Iris pigment epithelial cell (primary cell): ENCODE measurements around the gene ARHGEF26.
A peak's percentile ranks its signal among the peaks of the same experiment; 100 is the strongest.

Source experiments
- DNase-seq: peaks from one replicate; pipeline ENCODE4 v3.0.0-alpha.2; 2011; ENCODE audit warnings: low read depth

Gene ARHGEF26

DNA sequence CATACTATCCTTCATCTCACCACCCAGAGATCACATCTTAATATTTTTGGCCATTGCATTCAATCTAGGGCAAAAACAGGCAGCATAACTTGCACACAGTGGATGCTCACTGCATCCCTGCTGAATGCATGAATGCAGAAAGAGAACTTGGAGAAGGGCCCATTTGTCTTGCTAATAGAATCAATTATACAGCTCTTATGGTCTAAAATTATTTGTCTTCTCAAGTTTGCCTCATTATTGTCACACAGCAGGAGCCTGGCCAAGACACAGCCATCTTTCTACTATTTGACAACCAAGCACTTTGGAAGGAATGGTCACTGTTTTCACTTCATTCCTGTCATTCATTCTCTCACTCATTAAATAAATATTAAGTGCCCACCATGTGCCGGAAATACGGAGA lies 1.2 kb upstream of the ARHGEF26 start:
- DNase-seq = no peak

DNA sequence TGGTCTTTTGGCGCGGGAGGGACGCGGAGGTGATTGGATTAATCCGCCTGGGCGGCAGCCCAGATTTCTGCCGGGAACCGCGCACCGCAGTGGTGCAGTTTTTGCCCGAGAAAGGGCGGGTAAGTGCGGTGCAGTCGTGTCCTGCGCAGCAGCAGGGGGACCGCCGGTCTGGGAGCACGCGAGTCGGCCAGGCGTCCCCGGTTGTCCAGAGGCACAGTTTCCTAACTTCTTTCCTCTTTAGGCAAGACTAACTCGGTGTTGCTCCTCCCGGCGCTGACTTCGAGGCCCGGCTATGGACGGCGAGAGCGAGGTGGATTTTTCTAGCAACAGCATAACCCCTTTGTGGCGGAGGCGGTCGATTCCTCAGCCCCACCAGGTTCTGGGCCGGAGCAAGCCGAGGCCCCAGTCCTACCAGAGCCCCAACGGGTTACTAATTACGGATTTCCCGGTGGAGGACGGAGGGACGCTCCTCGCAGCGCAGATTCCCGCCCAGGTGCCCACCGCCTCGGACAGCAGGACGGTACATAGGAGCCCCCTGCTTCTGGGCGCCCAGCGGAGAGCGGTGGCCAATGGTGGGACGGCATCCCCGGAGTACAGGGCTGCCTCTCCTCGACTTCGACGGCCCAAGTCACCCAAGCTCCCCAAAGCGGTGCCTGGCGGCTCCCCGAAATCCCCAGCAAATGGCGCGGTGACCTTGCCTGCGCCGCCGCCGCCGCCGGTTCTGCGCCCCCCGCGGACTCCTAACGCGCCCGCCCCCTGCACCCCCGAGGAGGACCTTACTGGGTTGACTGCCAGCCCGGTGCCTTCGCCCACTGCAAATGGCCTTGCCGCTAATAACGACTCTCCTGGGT lies 736 bp downstream of the ARHGEF26 start:
- peak; percentile 37 for DNase-seq

DNA sequence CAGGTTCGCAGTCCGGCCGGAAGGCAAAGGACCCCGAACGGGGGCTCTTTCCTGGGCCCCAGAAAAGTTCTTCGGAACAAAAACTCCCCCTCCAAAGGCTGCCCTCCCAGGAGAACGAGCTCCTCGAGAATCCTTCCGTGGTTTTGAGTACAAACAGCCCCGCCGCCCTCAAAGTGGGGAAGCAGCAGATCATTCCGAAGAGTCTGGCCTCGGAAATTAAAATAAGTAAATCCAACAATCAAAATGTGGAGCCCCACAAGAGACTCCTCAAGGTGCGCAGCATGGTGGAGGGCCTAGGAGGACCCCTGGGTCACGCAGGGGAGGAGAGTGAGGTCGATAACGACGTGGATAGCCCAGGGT lies 1.3 kb downstream of the ARHGEF26 start:
- DNase-seq = peak; percentile 7

DNA sequence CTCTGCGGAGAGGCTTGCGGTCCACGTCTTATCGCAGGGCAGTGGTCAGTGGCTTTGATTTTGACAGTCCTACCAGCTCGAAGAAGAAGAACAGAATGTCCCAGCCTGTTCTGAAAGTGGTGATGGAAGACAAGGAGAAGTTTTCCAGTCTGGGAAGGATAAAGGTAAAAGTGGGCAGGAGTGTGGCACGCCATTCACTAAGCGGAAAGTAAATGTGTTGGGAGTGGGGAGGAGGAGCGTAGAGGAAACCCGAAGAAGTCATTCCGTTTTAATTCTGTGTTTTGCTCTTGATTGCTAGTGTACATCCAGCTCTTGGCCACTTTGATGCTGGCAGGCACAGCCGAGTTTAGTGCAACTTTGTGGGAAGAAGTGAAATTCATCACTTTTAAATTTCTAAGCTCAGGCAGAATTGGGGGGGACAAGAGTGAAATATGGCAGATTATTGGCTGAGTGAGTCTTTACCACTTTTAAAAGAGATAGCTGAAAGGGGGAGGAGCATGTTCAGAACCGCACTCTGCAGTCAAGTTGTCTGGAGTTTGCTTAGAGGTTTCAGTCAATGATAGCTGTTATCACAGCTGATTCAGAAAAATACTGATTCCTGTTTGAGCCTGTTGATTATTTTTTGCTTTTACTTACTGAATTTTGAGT lies 1.8 kb downstream of the ARHGEF26 start:
- DNase-seq = peak; percentile 44

DNA sequence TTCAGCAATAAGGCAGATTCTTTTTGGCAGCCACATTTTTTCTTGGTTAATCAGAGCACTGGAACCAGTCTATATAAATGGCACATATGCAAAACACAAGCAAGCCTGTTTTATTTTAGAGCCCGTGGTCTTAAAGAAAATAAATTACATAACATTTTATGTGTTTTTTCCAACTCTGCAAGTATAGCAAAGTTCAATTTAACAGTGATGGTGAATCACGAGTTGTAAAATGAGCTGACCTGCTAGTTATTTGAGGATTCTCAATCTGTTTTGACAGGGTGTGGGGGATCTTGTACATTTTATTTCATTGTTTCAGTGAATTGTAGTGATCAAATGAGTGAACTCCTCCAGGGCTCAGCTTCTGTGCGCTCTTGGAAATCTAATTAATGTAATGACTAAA lies 2.7 kb downstream of the ARHGEF26 start:
- DNase-seq = peak; percentile 8

DNA sequence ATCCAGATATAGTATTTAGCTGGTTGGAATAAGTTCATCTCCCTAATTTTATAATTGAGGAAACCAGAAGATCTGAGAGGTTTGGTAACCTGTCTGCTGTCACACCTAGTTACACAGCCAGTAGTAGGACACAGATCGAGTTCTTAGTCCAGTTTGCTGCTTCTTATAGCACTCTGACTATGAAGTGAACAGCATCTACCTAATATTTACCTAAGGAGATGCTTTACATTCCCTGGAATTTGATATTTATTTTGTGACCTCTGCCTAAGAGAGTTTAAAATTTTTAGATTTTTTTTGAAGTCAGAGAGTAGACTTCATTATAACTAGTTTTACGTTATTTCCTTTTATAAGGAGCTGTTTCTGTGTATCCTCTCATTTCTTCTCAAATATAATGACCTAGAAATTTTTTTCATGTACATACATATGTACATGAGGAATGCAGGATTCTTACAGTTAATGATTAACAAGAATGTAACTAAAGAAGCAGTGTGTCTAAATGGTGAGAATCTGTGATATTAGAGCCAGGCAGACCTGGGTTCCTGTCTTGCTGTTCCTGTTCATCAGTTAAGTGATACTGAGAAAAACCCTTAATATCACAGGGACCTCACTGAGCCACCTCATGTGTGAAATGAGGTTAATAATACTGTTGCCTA lies 4.3 kb downstream of the ARHGEF26 start:
- no peak for DNase-seq

DNA sequence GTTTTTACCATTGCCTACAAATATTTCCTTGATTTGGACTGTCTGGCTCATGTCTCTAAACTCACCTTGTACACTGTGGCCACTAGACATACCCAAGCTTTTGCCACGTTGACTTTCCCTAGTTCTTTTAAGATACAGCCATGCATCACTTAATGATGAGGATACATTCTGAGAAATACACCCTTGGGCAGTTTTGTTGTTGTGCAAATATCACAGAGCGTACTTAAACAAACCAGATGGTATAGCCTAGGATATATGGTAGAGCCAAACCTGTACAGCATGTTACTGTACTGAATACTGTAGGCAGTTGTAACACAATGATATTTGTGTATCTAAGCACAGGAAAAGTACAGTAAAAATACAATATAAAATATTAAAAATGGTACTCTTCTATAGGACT lies 5.5 kb downstream of the ARHGEF26 start:
- DNase-seq = no peak

DNA sequence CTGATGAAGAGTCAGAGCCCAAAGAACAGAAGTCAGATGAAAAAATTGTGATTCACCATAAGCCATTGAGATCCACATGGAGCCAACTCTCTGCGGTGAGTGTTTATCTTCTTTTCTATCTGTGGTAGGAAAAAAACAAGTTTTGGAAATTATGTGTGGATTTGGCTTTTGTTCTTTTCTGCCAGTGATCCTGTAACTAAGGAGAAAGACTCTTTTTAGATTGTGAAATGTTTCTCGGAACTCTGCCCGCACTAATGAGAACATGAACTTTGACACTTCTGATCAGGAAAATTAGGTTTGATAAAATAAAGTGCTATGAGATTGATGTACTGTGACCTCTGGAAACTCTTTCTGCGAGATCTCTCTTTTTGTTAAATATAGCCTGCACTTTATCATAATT lies 8.4 kb downstream of the ARHGEF26 start:
- DNase-seq = no peak

DNA sequence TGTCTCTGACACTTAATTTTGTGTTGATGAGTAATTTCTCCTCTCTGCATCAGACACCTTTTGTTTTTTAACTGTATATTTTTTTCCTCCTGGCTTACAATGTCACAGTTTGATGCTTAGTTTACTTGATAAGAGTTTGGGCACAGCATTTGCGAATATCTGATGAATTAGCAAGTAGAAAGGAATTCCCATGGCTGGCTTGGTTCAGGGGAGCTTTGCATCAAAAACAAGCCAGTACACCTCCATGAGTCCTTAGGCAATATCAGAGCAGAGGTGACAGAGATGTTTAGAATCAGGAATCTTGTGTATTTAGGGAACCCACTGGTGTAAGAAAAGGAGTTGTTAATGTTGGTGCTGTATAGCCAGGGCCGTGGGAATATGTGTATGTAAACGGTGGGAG lies 9.3 kb downstream of the ARHGEF26 start:
- DNase-seq = peak; percentile 11

DNA sequence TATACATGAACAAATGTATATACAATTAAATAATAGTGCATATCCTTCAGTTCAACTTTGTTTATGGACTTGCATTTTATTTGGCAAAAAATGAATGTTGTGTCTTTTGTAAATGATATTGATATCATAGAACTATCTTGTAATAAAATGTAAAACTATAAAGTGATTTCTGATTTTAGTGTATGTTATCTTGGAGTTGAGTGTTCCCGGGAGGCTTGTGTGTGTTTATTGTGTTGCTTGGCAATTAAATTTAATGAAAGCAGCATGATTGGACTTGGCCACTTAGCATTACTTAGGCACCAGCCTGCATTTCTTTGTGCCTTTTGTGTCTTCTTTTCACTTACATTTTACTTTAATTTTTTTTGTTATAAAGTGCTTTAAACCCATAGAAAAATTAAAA lies 10.6 kb downstream of the ARHGEF26 start:
- DNase-seq = no peak

DNA sequence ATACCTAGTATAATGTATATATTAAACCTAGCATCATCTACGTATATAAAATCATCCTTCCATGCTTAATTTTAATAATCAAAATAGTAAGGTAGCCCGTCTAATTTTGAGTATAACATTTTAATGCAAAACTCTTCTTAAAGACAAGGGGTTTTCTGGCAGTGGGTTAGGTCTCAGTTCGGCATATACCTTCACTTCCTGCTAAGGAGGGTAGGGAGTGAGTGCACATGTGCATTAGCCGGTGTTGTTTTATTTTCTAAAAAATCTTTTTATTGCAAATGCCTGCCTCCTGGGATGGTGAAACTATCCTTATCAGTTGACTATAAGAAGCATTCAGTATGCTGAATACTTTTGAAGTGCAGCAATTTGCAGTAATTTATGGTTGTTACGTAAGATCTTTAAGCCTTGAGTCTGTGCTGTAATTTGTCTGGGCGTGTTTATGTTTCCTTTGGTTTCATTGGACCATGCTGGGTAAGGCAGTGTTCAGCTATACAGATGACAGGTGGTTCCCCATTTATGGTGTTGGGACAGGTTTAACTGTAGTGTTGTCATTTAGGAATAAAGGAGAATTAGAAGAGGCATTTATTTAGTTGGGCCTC lies 11.7 kb downstream of the ARHGEF26 start:
- DNase-seq = peak; percentile 35

DNA sequence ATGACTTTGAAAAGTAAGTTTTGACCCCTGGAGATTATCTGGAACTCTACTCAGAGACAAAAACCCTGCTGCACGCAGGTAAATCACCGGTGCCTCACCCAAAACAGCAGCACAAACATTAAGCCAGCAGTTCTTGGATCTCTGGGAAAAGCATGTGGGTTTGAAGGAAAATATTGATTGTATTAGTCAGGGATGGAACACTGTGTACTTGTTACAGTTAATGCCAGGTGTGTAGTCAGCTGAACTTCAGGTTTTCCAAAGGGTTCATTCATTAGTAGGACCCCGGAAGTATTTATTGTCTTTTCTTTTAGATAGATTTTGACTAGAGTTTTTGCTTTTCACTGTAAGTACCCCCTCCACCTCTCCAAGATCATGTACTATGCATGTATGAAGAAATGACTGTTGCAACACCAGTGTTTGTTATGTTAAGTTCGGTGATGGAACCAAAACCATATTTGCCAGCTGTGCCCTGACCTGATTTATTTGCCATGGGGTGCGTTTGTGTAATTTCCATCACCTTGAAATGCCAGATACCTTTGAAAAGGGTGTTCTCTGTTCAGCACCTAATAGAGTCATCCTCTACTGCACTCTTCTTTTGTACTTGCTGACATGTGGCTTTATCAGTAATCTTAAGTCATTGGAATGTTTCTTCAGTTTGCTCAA lies 14.5 kb downstream of the ARHGEF26 start:
- DNase-seq = peak; percentile 8

DNA sequence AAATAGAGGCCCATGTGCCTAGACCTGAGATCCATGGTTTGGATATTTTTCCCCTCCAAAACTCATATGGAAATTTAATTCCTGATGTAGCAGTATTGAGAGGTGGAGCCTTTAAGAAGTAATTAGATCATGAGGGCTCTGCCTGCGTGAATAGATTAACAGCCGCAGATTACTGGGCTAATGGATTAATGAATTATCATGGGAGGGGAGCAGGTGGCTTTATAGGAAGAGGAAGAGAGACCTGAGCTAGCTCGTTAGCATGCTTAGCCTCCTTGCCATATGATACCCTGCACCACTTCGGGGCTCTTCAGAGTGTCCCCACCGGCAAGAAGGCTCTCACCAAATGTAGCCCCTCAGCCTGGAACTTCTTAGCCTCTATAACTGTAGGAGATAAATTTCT lies 15.8 kb downstream of the ARHGEF26 start:
- no peak for DNase-seq

DNA sequence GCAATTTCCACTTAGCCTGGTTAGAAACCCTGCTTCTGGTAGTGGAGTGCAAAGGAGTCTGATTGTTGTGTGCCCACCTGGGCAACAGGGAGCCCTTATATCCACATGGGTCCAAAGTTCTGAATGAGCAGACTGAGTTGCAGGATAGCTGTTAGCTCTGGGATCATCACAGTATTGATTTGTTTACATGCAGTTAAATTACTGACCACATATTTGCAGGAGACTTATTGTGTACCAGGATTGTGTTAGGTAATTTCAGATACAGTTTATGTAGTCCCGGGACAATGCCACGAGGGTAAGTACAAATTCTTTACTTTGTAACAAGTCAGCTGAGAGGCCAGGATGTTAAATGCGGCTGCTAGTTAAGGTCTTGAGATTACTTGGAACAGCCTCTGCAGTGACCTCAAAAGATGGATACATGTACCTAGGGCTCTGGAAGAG lies 18.8 kb downstream of the ARHGEF26 start:
- DNase-seq = no peak

DNA sequence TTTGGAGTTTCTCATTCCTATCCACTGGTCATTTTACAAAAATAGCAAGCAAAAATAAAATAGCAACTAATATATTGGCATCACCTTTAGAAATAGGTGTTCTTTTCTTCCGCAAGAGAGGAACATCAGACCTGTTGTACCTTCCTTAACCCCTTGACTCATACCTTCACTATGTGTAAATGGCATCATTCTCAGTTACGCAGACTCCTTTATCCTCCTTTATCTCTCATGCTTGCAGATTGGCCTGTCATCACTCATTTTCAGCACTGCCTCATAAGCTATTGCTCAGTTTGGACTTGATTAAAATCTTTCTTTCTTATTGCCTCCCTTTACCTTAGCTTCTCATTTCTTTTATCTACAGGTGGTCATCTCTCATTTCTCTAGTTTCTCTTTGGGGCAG lies 21.4 kb downstream of the ARHGEF26 start:
- DNase-seq = peak; percentile 7

DNA sequence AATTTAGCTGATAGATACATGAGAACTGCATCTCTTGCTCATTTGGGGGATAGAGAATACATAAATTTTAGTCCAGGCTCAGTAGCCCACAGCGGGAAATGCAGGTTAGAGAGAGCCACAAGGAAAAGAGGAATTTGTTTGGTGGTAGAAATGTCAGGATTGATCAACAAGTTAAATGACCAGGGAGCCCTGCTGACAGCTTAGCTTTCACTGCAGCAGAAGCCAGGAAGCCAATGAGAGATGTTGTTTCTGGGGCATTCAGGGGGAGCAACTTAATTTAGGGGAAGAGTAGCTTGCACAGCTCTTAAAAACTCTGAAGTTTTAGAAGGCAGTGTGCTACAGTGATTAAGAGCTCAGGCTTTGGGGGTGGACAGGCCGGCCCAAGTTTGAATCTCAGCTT lies 22.7 kb downstream of the ARHGEF26 start:
- DNase-seq = no peak

DNA sequence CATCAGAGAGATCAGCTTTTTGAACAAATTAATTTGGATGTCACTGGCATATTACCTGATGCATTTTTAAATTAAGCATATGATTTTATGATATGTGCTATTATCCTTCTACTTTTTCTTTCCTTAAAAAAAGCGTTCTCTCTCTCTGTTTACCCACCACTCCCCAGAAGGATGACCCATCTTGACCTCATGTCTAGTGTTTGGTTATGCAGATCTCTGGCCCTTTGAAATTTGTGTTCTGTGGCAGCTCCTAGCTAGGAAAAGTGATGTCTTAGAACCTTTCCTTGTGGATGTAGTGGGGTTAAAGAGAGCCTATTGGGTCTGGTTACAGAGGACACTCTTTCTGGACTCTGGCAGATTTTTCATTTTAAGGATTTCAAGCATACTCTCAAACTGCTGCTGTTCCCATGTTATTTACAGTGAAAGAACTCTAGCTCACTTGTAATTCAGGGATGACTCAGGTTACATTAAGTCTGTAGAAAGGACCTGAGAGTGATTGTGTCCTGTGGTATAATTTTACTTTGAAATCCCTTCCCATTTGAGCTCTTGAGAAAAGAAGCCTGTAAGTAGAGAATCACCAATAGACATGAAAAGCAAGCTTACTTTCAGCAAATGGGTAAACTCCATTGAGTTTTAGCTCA lies 23.8 kb downstream of the ARHGEF26 start:
- peak; percentile 22 for DNase-seq

DNA sequence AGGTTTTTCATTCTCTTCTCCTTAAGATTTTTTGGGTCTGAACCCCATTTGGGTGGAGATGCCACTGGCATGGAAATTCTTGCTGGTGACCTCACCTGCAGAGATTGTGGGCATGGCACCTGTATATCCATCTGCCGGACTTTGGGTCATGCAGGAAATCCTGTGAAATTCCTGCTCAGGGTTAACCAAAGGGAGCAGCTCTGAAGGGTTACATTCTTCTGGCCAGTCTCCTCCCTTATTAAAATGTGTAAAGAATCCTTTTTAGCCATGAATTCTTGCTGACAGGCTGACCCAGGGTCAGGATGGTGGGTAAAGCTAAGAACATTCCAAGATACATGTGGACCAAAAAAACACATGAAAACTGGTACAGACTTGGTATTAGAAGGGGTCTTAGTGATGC lies 27.4 kb downstream of the ARHGEF26 start:
- no peak for DNase-seq

DNA sequence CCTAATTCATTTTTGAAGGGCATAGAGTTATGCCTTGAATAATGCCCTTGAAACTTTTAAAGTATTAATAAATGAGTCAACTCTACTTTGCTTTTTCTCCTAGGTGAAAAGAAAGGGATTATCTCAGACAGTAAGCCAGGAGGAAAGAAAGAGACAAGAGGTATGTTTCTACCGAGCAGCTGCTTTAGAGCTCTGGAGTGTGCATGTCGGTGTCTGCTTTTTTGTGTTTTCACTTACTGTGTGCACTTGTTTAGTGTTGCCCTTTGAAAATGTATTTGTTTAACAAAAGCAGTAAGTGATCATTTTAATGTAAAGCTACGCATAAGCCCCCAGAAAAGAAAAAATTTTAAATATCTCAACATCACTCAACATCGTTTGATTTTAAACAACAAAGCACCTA lies 28.1 kb downstream of the ARHGEF26 start:
- no peak for DNase-seq

DNA sequence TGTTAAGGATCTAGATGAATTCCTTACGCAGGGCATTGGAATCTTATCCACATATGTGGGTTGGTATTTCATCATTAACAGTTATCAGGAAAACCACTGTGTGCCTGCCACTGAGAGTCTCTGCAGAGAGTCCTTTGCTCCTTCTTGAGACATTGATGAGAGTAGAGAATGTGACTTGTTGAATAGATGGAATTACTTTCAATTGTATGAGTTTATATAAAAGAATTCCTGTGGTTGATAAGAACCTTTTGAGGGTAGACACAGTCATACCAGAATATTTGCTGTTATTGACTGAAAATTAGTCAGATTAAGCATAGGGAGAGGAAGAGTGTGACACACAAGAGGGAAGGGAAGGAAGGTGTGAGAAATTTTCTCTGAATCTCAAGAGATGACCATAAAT lies 30.8 kb downstream of the ARHGEF26 start:
- peak; percentile 73 for DNase-seq

DNA sequence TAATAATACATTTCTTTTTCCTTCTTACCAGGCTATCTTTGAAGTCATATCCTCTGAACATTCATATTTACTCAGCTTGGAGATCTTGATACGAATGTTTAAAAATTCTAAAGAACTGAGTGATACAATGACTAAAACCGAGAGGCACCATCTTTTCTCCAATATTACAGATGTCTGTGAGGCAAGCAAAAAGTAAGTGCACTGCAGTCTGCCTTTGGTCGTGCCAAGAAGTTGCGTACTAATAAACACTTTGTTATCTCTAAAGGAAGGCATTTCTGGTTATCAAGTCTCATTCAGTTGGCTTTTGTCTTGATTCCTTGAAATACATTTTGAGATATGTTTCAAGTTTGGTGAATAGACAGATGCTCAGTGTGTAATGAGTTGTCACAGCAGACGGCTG lies 31.6 kb downstream of the ARHGEF26 start:
- DNase-seq = peak; percentile 15

DNA sequence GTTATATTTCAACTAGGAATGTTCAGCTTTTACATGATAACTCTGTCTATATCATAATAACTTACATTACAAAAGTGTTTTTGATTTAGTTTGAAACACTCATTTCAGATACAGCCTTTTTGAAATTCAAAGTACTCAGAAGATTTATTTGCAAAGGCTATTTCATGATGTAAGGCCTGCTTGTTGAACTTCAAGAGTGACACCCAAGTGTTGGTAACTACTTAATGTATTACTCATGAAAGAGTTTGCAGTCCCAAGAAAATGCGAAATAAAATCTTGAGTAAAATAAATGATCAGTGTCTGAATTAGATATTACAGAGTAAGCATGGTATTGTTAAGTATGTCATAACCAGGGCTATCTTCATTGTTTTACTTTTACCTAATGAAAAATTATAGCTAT lies 35.3 kb downstream of the ARHGEF26 start:
- DNase-seq = no peak
